NCI-H146 (cell line): Measurements from ENCODE around the gene MAP2K5.
"Not testable (repeated sequence)": the region's sequence is repeated elsewhere in the genome, so short reads cannot be mapped to it uniquely, and the experiment has no call there.

Experiments used
- DNase-seq: peaks from one replicate; lab custom pipeline; 2025; lab: John Stamatoyannopoulos, UW

The MAP2K5 gene

DNA sequence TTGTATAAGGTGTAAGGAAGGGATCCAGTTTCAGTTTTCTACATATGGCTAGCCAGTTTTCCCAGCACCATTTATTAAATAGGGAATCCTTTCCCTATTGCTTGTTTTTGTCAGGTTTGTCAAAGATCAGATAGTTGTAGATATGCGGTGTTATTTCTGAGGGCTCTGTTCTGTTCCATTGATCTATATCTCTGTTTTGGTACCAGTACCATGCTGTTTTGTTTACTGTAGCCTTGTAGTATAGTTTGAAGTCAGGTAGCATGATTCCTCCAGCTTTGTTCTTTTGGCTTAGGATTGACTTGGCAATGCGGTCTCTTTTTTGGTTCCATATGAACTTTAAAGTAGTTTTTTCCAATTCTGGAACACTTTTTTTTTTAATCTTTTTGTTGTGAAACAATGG lies 130.3 kb downstream of the MAP2K5 start:
- not testable (repeated sequence) for DNase-seq

DNA sequence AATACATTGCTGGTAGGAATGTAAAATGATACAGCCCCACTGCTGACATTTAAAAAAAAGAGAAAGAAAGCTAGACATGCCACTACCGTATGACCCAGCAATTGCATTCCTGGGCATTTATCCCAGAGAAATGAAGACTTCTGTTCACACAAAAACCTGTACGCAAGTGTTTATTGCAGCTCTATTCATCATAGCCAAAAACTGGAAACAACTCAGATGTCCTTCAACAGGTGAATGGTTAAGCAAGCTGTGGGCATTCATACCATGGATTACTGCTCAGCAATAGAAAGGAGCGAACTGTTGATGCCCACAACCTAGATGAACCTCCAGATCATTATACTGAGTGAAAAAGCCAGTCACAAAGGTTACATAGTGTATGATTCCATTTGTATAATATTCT lies 132.5 kb downstream of the MAP2K5 start:
- no peak for DNase-seq

DNA sequence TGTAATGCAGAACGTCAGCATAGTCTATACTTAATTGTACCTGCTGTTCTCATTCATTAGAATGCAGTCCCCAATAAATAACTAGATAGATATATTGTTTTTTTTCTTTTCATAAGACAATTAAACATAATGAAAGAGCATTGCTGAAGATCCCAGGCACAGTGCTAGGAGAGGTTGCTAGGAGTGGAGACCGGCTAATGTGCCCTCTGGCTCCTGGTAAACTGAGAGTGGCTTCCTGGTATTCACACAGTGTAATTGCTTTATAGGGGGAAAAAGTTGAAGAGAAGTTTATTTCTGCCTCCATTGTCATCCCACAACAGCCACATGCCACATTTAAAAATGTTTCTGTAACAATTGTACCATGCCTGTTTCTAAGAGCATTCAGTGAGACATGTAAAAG lies 135.6 kb downstream of the MAP2K5 start:
- DNase-seq = no peak

DNA sequence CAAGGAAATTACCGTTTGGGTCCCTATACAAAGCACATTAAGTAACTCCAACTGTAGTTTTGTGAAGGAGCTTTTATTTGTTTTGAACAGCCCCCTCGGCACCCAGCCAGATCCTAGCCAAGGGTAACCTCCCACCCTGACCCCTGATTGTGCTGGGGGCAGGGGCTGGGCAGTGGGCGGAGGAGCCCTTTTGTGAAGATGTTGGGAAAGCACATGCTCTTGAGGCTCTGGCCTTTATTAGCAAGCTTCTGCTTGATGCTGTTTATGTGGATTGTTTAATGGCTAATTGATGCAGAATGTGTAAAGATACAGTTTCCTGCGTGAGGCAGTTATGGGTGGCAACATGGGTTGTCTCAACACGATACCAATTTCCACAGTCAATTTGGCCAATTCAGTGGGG lies 136.5 kb downstream of the MAP2K5 start:
- DNase-seq = no peak

GRCh38 chr15:67680641-67681040 lies 138.1 kb downstream of the MAP2K5 start:
- DNase-seq = no peak

GRCh38 chr15:67685008-67685599 lies 142.6 kb downstream of the MAP2K5 start:
- DNase-seq = peak; percentile 21

- DNase-seq = no peak
These were observed 143.2 kb downstream of the MAP2K5 start for GRCh38 chr15:67685716-67686115.

DNA sequence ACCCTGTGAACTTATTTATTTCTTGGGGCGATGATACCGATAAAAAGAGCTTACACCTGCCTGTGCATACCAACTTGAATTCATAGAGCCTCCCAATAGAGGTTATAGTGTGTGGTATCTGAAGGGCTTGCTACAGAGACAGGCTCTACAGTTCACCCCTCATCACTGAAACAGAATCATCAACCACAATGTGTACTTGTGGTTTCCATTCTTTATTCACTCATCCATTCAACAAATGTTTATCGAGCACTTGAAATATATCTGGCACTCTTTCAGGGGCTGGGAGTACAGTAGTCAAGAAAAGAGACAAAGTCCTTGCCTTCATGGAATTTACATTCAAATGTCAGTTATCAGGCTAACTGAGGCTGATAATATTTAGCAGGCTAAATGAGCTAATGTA lies 148.4 kb downstream of the MAP2K5 start:
- DNase-seq = no peak

DNA sequence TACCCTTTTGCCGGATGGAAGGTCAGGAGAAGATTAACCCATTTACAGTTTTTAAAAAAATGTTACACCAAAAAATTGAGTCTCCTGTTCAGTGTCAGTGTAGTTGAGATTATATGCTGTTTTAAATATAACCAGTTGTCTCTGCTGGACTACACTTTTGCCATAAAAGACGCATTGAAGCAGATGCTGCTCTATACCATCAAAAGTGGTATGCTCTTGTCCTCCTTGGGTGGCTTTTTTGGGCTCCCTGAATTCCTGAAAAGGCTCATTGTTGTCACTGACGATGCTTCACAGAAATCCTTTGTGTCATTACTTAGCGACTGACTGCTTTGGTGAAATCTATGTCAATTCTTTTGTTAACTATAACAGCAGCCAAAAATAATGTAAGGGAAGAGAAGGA lies 148.9 kb downstream of the MAP2K5 start:
- no peak for DNase-seq

- no peak for DNase-seq
These were observed 150.1 kb downstream of the MAP2K5 start for GRCh38 chr15:67692573-67692972.

DNA sequence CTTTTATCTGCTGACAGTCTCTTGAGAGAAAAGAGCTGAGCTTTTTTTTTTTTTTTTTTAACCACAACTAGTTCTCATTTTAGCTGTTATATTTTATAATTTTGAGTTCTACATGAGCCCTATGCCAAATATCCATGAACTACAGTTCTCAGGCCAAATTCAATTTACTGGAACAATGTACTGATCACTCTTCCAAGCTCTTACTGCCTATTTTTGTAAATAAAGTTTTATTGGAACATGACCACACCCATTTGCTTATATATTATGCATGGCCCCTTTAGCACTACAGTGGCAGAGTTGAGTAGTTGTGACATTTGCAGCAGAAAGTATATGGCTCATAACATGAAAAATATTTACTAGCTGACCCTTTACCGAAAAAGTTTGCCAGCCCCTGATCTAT lies 153.6 kb downstream of the MAP2K5 start:
- no peak for DNase-seq

GRCh38 chr15:67700023-67700422 lies 157.5 kb downstream of the MAP2K5 start:
- DNase-seq = no peak

DNA sequence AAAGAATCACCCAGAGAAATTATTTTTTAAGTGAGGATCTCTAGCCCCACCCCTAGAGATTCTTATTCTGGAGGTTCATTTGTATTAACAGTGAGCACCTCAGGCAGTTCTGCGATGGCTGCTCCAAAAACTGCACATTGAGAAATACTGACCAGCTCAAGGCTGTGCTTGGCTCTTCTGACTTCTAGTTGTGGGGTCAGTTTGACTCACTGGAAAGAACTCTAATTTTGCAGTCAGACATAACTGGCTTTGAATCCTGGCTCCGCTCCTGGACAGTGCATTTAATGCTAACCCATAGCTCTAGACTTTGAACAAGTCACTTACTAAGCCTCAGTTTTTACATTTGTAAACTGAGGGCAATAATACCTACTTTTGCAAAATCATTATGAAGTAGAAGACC lies 159.2 kb downstream of the MAP2K5 start:
- DNase-seq = no peak

DNA sequence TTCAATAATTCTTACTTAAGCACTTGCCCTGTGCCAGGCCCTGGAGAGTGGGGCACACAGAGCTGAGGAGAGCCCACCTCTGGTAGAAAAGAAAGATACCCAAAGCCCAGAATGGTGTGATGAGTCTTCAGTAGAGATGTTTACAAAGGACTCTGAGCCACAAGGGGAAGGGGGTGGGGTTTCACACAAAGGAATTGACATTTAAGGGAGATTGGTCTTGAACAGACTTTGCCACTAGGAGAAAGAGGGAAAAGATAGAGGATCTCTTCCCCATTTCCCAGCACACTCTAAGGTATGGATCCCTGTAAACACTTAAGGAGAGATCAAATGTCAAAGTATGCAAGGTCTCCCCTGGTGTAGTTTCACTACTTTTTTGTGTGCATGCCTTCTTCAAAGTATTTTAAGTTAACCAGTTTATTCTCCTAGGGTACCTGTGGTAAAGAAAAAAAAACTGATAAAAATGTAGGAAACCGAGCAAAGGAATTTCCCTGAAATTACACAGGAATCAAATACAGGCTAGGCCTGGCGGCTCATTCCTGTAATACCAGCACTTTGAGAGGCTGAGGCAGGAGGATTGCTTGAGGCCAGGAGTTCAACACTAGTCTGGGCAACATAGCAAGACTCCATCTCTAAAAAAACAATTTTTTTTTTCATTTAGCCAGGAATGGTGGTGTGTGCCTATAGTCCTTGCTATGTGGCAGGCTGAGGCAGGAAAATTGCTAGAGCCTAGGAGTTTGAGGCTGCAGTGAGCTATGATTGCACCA lies 165.2 kb downstream of the MAP2K5 start:
- DNase-seq = no peak

GRCh38 chr15:67708500-67708899 lies 166.0 kb downstream of the MAP2K5 start:
- DNase-seq = no peak

DNA sequence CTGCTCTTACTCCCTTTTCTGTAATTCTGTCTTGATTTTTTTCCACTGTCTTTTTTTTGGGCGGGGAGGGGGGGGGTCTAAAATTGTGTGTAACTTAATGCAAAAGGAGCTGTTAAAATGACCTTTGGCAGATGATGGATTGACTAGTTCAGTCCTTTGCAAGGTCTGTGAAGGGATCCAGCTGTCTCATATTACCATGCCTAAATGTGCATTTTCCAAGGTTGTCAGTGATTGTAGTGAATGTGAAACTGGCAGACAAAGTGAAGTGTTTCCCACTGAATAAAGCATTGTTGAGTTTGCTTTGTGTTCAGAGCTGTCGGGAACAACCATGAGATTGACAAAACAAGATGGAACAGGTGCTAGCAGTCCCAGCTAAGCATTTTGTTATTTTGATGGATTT lies 172.7 kb downstream of the MAP2K5 start:
- DNase-seq = peak; percentile 55

- DNase-seq = no peak
These were observed 173.7 kb downstream of the MAP2K5 start for GRCh38 chr15:67716171-67716570.

DNA sequence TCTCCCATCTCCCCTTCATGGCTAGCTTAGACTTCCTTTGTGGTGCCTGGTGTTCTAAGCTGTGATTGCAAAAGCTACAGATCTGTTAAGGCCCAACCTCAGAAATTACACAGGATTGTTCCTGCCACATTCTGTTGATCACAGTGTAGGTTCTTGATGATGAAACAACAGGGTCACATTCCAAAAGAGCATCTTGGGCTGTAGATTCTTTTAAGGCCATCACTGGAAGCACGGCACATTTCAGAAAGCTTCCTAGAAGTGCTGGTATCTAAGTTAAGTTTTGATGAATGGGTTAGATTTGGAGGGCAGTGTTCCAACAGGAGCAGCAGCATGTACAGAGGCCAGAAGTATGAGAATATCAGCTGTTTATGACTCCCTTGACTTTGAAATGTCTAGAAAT lies 175.3 kb downstream of the MAP2K5 start:
- DNase-seq = no peak

DNA sequence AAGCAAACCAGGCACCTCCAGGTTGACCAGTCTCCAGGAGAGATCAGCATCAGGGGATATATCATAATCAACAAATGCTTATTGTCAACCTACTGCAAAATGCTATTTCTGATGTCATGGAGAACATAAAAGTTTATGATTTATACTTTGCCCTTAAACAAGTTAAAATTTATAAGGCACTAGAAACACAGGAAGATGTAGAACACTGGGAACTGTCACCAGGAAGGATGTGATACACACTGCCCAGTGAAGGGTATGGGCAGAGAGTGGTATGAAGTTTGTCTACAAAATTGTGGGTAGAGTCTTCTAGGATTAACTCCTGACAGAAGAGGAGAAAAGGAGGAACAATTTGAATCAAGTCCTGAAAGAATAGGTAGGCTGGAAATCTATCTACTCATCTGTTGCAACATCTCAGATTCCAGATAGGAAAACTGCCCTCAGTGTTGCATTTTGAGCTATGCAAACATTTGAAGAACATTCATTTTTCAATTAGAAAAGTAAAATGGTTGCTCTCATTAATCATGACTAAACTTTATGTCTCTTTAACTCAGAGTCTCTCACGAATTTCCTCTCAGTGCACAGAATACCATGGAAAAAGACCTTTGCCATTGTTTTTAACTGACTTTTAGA lies 176.9 kb downstream of the MAP2K5 start:
- no peak for DNase-seq

GRCh38 chr15:67720556-67721175 lies 178.2 kb downstream of the MAP2K5 start:
- DNase-seq = no peak

- DNase-seq = no peak
These were observed 179.7 kb downstream of the MAP2K5 start for GRCh38 chr15:67722030-67722817.
